Measurements from ENCODE around the gene EDA.

- no peak for TF ChIP-seq CTCF (conservative IDR thresholded peaks at IDR 0.05; ENCODE audit: low read depth, low read length)
- no peak for TF ChIP-seq EZH2 (IDR thresholded peaks at IDR 0.05; ENCODE audit: low read length, unreplicated experiment)
Measured at GRCh38 chrX:69607616-69608015, 8.3 kb upstream of the EDA start.

All from PC-3 (cell line).